Fibroblast of the aortic adventitia (primary cell): ENCODE results near the gene POLD2. TPM values are rescaled to one million over a fixed set of nuclear protein-coding genes. Genes with fewer than 3 reads are reported as not detected.

Experiments
- DNase-seq: peaks from one replicate; pipeline ENCODE4 v3.0.0-alpha.2; 2010; ENCODE audit warnings: low read depth
- H3K4me3 ChIP-seq: 2 replicates; pipeline ENCODE4 v1.5.1; 2011; ENCODE audit warnings: low read depth, mild to moderate bottlenecking, control low read depth, low read length, moderate library complexity
- total RNA-seq: library from RNA; depleted of rRNA; stranded (reverse); fragments of >200 nt; gene quantifications from 2 replicates; pipeline ENCODE4 v1.2.3, GENCODE V29; 2012; ENCODE audit warnings: low replicate concordance
- TF ChIP-seq, protein P1 (sequence below): IDR thresholded peaks from 2 replicates; pipeline ENCODE4 v1.5.1; 2011; ENCODE audit warnings: mild to moderate bottlenecking, low read length, control low read depth, inconsistent platforms; ENCODE audit not compliant: insufficient read depth

POLD2 gene
- total RNA-seq, 1 donor = 87.9 TPM

DNA sequence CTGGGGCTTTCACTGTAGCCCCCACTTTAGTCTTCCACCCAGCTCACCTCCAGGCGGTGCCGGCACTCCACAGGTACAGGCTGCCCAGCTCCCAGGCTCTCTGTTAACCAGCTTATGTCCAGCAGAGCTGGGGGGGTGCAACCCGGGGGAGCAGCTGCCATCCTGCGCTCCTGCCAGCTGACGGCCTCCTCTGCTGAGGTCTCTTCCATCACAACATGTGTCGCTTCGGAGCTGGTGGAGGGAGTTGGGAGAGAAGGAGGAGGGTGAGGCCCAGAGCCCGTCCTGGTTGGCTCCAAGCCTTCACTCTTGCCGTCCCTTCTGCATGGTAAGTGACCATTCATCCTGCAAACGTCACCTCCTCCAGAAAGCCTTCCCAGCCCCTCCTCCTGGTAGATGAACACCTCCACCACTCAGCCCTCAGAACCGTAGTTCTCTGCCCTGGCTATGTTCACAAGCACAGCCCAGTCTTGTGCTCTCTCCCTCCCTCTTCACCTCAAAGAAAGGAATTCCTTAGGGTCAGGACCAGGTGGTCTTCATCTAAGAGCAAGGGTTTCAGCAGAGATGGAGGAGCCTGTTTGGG is 42.6 kb downstream of the POLD2 start:
- DNase-seq = no peak
- peak overlapping the region; percentile 85 for H3K4me3 ChIP-seq
- TF ChIP-seq, protein P1, sequence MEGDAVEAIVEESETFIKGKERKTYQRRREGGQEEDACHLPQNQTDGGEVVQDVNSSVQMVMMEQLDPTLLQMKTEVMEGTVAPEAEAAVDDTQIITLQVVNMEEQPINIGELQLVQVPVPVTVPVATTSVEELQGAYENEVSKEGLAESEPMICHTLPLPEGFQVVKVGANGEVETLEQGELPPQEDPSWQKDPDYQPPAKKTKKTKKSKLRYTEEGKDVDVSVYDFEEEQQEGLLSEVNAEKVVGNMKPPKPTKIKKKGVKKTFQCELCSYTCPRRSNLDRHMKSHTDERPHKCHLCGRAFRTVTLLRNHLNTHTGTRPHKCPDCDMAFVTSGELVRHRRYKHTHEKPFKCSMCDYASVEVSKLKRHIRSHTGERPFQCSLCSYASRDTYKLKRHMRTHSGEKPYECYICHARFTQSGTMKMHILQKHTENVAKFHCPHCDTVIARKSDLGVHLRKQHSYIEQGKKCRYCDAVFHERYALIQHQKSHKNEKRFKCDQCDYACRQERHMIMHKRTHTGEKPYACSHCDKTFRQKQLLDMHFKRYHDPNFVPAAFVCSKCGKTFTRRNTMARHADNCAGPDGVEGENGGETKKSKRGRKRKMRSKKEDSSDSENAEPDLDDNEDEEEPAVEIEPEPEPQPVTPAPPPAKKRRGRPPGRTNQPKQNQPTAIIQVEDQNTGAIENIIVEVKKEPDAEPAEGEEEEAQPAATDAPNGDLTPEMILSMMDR = no peak

DNA sequence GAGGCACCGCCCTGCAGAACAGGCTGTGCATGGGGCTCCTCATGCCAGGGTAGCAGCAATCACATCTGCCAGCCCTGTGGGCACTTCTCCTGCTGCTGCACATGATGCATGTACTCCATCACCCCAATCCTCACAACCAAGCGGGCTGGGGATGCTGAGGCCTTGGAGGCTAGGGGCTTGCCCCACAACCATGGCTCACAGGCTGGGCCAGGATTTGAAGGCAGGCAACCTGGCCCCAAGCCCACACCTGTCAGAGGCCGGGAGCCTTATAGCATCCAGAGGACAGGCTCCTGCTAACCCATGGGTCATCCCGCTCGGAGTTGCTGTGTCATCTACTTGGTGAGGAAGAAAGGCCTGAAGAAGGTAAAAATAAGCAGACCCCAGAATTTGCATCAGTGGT is 43.2 kb downstream of the POLD2 start:
- no peak overlapping the region for H3K4me3 ChIP-seq
- no peak for DNase-seq
- TF ChIP-seq, protein P1 = no peak

DNA sequence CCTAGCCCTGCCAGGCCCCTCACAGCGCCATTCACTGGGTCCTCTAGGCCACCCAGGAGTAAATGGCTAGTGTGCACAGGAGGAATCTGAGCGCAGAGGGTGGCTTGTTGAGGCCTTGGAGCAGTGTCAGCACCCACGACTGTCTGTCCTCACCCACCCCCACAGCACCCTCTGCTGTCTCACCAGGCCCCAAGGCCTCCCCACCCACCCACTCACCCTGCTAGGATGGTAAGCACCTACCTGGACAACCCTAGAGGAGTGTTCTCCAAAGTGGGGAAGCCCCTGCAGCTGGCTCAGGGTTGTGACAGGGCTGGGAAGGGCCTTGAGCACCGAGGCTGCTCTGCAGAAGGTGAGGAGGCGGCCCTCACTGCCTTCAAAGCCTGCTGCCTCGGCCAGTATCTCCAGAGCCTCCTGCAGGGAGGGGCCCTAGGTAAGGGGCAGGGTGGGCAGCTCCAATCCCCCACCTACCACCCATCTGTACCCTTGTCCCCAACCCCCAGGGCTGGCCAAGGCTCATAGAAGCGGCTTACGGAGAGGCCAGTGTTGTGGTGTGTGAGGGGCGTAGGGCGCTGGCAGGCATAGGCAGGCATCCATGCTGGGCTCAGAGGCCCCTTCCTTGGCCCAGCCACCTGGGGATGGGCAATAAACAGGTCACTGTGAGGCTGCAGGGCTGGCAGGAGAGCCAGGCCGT is 43.9 kb downstream of the POLD2 start:
- TF ChIP-seq, protein P1 = no peak
- no peak for DNase-seq
- H3K4me3 ChIP-seq = no peak overlapping the region

DNA sequence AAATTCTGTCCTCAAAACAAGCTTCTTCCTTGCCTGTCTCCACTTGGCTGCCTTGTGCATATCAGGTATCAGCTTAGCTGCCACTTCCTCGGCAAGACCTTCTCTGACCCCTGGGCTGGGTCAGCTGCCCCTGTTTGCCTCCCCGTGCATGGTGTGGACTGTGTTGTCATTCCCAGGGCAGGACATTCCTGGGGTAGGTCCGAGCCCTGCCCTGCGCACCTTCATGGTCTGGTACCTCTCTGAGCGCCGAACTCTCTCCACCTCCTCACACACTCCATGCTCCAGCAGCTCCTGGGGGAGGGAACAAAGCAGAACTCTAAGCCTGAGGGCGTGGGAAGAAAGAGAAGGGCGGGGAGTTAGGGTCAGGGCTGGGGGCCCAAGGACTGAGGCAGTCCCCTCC is 44.8 kb downstream of the POLD2 start:
- TF ChIP-seq, protein P1 = no peak
- DNase-seq = no peak
- no peak overlapping the region for H3K4me3 ChIP-seq

DNA sequence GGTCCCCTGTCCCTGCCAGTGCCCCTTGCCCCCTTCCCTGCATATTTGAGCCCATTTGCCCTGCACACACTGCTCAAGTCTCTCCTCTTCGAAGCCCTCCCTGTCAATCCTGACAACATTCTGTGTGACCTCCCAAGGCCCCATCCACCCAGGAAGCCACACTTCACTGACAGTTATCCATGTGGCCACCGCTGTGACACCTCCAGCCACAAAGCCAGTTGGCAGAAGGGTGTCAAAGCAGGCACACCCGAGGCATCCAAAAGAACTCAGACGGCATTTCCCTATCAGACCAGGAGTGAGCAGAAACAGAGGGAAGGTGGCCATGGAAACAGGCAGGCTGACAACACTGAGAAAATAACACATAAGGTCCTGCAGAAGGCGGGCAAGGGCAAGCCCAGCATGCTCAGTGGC is 45.7 kb downstream of the POLD2 start:
- H3K4me3 ChIP-seq = no peak overlapping the region
- no peak for DNase-seq
- TF ChIP-seq, protein P1 = no peak

DNA sequence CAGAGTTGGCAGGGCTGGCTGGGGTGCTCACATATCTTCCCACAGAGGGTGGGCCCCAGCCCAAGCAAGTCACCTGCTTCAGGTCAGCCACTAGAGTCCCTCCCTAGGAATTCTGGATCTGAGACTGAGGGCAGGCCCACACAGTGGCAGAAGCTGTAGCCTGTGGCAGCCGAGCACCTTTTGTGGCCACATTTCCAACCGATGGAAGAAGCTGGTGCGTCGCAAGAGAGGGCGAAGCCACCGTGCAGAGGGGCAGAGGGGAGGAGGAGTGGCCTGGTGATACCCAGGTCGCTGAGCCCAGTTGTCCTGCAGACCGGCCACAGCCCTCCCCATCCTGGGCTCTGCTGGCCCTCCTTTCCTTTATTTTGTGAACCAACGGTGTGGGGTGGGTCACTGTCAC is 46.3 kb downstream of the POLD2 start:
- no peak overlapping the region for H3K4me3 ChIP-seq
- TF ChIP-seq, protein P1 = no peak
- DNase-seq = no peak
